ENCODE measurements around the gene RPAP2.
A peak's percentile ranks its signal among the peaks of the same experiment; 100 is the strongest.
"Not testable (repeated sequence)": the region's sequence is repeated elsewhere in the genome, so short reads cannot be mapped to it uniquely, and the experiment has no call there.

The RPAP2 gene

DNA sequence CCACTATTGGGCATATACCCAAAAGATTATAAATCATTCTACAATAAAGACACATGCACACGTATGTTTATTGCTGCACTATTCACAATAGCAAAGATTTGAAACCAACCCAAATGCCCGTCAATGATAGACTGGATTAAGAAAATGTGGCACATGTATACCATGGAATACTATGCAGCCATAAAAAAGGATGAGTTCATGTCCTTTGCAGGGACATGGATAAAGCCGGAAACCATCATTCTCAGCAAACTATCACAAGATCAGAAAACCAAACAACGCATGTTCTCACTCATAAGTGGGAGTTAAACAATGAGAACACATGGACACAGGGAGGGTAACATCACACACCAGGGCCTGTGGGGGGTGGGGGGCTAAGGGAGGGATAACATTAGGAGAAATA is 95.1 kb downstream of the RPAP2 start:
- not testable (repeated sequence) for H3K4me3 Mint-ChIP-seq; H3K27me3 Mint-ChIP-seq; H3K27ac Mint-ChIP-seq; H3K9me3 Mint-ChIP-seq (ENCODE audit: low read depth); H3K4me1 Mint-ChIP-seq (ENCODE audit: low read depth)
- H3K36me3 Mint-ChIP-seq = peaks cover 25% of the 10 kb centered on the region

DNA sequence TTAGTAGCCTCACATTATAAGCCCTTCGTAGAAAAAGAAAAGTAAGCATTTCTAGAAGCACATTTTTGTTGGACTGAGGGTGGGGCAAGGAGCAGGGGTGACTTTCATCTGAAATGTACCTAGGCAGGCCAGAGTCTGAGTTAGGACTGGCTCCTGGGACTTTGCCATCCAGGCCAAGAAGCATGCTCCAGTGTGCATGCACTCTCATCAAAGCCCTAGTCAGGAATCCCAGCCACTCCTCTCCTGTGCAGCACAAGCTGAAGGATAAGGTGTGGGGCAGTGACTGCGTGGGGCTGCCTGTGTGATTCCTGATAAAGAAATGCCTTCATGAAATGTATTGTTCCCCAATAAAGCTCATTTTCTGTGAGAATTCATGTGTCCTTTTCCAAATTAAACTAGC is 99.7 kb downstream of the RPAP2 start:
- Mint-ChIP-seq H3K27ac (no peak overlapping the region), H3K4me3 (no peak overlapping the region), H3K4me1 (ENCODE audit: low read depth) (no peaks in the 10 kb centered on the region), H3K9me3 (ENCODE audit: low read depth) (peaks cover 7% of the 10 kb centered on the region), H3K36me3 (peaks cover 9% of the 10 kb centered on the region), H3K27me3 (no peaks in the 10 kb centered on the region)

DNA sequence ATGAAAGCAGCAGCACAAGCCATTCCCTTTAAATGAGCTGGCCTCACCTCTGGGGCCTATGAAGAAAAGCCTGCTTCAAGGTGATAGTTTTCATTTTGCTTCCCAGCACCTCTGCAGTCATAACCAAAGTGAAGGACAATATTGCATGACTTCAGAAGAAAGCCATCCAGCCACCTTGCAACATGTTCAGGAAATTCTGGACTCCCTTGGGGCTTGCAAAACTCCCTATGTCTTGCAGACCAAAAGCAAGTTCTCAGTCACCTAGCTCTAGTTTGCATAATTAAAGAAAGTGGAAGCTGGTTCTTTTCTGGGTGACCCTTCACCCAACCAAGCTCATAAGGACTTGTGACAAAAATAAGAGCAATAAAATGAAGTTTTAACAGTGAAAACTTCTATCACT is 100.2 kb downstream of the RPAP2 start:
- Mint-ChIP-seq H3K9me3 (ENCODE audit: low read depth) (peaks cover 9% of the 10 kb centered on the region), H3K27me3 (no peaks in the 10 kb centered on the region), H3K4me1 (ENCODE audit: low read depth) (no peaks in the 10 kb centered on the region), H3K4me3 (no peak overlapping the region), H3K36me3 (peaks cover 9% of the 10 kb centered on the region), H3K27ac (no peak overlapping the region)

DNA sequence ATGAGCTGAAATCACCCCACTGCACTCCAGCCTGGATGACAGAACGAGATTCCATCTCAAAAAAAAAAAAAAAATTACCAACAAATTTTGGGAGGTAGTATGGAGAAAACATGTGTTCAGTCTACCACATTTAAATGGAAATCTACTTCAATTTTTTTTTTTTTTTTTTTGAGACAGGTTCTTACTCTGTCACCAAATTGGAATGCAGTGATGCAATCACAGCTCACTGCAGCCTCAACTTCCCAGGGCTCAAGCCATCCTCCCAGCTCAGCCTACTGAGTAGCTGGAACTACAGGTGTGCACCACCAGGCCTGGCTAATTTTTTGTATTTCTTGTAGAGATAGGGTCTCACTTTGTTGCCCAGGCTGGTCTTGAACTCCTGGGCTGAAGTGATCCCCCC is 105.8 kb downstream of the RPAP2 start:
- Mint-ChIP-seq H3K27ac (no peak overlapping the region), H3K36me3 (peaks cover 11% of the 10 kb centered on the region), H3K4me1 (ENCODE audit: low read depth) (peaks cover 11% of the 10 kb centered on the region), H3K27me3 (no peaks in the 10 kb centered on the region), H3K4me3 (no peak overlapping the region), H3K9me3 (ENCODE audit: low read depth) (peaks cover 4% of the 10 kb centered on the region)

DNA sequence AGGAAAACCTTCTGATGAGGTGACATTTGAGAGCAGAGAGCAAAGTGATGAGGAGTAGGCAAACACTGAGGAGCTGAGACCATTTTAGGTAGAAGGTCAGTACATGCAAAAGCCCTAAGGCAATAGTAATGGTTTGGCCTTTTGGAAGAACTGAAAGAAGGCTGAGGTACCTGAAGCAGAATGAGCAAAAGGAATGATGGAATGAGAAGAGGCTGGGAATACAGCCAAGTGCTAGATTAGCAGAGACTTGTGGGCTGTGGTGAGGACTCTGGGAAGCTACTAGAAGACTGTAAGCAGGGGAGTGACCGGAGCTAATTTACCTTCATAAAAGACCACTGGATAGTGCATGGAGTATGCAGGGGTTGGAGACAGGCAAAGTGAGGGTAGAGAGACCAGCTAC is 110.0 kb downstream of the RPAP2 start:
- H3K27me3 Mint-ChIP-seq = no peaks in the 10 kb centered on the region
- H3K9me3 Mint-ChIP-seq (ENCODE audit: low read depth) = peaks cover 4% of the 10 kb centered on the region
- H3K4me1 Mint-ChIP-seq (ENCODE audit: low read depth) = peaks cover 37% of the 10 kb centered on the region
- no peak overlapping the region for H3K27ac Mint-ChIP-seq
- no peak overlapping the region for H3K4me3 Mint-ChIP-seq
- peaks cover 8% of the 10 kb centered on the region for H3K36me3 Mint-ChIP-seq

DNA sequence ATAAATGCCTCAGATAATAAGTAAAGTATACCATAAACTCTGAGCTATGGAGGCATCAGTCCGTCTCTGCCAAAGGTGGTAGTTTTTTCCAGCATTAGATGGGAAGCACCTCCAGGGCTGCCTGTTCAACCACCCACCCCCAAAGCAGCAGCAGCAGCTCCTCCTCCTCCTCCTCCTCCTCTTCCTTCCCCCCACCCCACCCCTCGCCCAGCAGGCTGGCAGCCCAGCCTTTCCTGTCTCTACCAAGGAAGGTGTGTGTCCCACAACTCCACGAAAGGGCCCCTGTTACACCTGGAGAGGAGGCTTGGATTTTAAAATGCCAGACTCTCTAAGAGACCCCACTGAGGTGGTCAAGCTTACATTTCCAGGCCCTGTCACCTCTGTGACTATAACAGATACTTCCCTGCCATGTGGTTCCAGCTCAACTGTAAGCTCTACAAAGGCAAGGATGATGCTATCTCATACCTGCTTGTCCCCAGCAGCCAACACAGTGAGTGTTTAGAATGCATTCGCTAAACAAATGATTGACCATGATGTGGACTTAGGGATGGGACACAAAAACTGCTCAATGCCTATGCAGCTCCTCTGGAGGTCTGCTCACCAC is 111.2 kb downstream of the RPAP2 start:
- Mint-ChIP-seq H3K27ac (no peak overlapping the region), H3K36me3 (peaks cover 4% of the 10 kb centered on the region), H3K4me1 (ENCODE audit: low read depth) (peaks cover 37% of the 10 kb centered on the region), H3K4me3 (no peak overlapping the region), H3K9me3 (ENCODE audit: low read depth) (no peaks in the 10 kb centered on the region), H3K27me3 (no peaks in the 10 kb centered on the region)

DNA sequence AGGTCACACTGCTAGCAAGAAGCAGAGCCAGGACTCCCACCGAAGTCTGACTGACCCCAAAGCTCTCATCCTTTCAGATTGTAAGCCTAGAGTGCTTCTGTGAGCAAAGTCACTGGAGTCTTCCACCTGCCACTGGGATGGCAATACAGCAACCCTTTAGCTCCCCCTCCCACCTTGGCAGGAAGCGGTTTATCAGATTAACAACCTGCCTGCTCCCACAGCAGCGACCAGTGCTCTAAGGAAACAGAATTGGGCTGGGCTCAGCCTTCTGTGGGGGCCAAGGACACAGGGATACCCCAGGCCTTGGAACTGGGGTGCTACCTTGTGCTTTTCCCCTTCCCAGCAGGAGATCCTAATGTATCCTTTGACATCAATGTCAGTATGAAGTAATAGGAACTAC is 111.8 kb downstream of the RPAP2 start:
- Mint-ChIP-seq H3K4me1 (ENCODE audit: low read depth) (peaks cover 37% of the 10 kb centered on the region), H3K27ac (no peak overlapping the region), H3K27me3 (no peaks in the 10 kb centered on the region), H3K9me3 (ENCODE audit: low read depth) (no peaks in the 10 kb centered on the region), H3K36me3 (peaks cover under 1% of the 10 kb centered on the region), H3K4me3 (peak overlapping the region; percentile 28)

DNA sequence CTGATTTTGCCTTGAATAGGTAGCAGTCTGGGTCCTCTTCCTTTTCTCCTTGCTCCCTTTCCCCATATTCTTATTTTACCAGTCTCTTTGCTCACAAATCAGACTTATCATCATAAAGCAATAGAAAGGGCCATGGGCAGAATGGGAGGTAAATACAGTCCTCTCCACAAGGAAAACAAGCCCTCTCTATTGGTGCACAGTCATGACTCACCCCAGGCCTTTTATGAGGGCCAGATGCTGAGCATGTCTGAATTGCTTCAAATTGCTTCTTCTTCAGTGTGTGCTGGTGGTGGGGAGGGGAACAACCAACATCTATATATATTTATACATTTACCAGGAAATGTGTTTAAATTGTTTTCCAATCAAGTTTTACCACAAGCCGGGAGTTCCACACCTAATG is 112.7 kb downstream of the RPAP2 start:
- H3K4me1 Mint-ChIP-seq (ENCODE audit: low read depth) = peaks cover 37% of the 10 kb centered on the region
- H3K4me3 Mint-ChIP-seq = no peak overlapping the region
- H3K9me3 Mint-ChIP-seq (ENCODE audit: low read depth) = no peaks in the 10 kb centered on the region
- H3K36me3 Mint-ChIP-seq = no peaks in the 10 kb centered on the region
- no peak overlapping the region for H3K27ac Mint-ChIP-seq
- no peaks in the 10 kb centered on the region for H3K27me3 Mint-ChIP-seq

DNA sequence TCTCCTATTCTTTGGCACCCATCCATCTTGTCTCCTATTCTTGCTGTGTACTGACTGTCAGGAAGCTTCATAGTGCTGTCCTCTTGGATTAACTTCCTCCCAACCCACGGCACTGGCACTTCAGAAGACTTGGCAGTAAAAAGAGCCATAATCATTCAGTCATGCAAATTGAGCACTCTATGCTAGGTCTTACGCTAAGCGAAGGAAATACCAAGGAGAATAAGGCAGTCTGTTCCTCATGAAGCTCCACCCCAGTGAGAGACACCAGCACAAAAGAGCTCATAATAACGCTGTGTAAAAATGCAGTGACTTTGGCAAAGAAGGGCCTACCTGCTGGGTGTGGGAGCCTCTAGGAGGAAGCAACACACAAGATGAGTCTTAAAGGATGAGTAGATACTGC is 120.8 kb downstream of the RPAP2 start:
- Mint-ChIP-seq H3K27ac (no peak overlapping the region), H3K9me3 (ENCODE audit: low read depth) (no peaks in the 10 kb centered on the region), H3K4me3 (no peak overlapping the region), H3K36me3 (no peaks in the 10 kb centered on the region), H3K27me3 (no peaks in the 10 kb centered on the region), H3K4me1 (ENCODE audit: low read depth) (no peaks in the 10 kb centered on the region)

DNA sequence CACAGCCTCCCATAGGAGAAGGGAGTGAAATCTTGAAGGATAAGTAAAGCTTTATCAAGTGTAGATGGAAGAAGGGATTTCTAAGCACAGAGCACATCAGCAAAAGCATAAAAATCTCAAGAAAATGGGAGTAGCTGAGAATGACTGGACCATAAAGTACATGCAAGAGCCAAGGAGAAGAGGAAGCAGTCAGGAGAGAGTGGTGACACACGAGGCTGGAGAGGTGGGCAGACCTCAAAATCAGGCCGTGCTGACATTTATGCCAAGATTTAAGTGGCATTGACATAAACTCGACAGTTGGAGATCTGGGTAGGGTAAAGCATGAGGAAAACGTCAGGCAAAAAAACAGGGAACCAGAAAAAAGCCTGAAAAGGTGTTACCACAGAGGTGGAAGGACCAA is 125.5 kb downstream of the RPAP2 start:
- no peaks in the 10 kb centered on the region for H3K4me1 Mint-ChIP-seq (ENCODE audit: low read depth)
- no peaks in the 10 kb centered on the region for H3K27me3 Mint-ChIP-seq
- H3K9me3 Mint-ChIP-seq (ENCODE audit: low read depth) = no peaks in the 10 kb centered on the region
- no peak overlapping the region for H3K4me3 Mint-ChIP-seq
- H3K27ac Mint-ChIP-seq = no peak overlapping the region
- H3K36me3 Mint-ChIP-seq = no peaks in the 10 kb centered on the region

DNA sequence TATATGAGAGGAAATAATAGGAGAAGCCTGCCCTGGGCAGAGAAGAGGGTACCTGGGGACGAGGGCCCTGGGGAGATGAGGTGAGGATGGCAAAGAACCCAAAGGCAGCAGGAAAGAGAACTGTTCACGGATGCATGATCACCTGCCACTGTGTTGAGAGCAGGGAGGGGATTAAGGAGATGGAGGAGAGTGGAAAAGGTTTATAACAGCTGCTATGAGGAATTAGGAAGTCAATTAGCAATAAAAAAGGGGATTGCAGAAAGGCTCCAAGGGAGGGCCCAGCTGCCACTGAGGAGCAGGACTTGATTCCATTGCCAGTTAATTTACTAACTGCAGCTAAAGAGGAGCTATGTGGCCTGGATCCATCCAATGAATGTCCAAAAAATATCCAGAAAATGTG is 126.8 kb downstream of the RPAP2 start:
- H3K27ac Mint-ChIP-seq = no peak overlapping the region
- H3K9me3 Mint-ChIP-seq (ENCODE audit: low read depth) = no peaks in the 10 kb centered on the region
- H3K27me3 Mint-ChIP-seq = no peaks in the 10 kb centered on the region
- no peaks in the 10 kb centered on the region for H3K4me1 Mint-ChIP-seq (ENCODE audit: low read depth)
- H3K36me3 Mint-ChIP-seq = no peaks in the 10 kb centered on the region
- H3K4me3 Mint-ChIP-seq = no peak overlapping the region

DNA sequence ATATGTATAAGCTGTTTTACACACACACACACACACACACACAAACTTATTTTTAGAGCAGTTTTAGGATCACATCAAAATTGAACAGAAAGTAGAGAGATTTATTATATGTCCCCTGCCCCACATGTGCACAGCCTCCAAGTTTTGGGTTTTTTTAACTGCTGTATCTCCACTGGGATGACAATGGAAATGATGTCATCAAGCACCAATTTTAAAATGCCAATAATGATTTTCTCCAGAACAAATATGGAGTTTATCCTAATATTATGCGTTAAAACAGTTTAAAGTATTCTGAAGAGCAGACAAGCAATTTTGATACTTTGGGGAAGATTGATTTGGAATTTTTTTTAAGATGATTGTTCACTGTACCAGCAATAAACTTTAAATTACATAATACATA is 131.2 kb downstream of the RPAP2 start:
- Mint-ChIP-seq H3K4me1 (ENCODE audit: low read depth) (no peaks in the 10 kb centered on the region), H3K27me3 (no peaks in the 10 kb centered on the region), H3K9me3 (ENCODE audit: low read depth) (no peaks in the 10 kb centered on the region), H3K27ac (no peak overlapping the region), H3K36me3 (no peaks in the 10 kb centered on the region), H3K4me3 (no peak overlapping the region)

DNA sequence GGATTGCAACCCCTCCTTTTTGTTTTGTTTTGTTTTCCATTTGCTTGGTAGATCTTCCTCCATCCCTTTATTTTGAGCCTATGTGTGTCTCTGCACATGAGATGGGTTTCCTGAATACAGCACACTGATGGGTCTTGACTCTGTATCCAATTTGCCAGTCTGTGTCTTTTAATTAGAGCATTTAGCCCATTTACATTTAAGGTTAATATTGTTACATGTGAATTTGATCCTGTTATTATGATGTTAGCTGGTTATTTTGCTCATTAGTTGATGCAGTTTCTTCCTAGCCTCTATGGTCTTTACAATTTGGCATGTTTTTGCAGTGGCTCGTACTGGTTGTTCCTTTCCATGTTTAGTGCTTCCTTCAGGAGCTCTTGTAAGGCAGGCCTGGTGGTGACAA is 135.7 kb downstream of the RPAP2 start:
- H3K4me3 Mint-ChIP-seq; H3K36me3 Mint-ChIP-seq; H3K27me3 Mint-ChIP-seq; H3K4me1 Mint-ChIP-seq (ENCODE audit: low read depth); H3K9me3 Mint-ChIP-seq (ENCODE audit: low read depth); H3K27ac Mint-ChIP-seq: not testable (repeated sequence)

DNA sequence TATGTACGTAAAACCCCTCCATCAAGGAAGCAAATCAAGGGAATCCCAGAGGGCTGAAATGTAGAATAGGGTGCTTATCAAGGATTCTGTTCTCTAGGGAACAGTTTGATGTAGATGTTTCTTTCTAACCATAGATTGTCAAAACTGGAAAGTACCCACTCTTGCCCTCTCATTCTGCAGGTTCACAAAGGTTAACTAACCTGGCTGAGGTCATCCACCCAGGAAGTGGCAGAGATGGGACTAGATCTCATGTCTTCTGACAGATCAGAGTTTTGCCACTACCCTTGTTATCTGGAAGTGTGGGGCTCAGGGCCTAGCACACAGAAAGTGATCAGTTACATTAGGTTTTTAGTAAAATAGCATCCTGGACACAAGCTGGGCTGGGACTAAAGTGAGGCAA is 140.4 kb downstream of the RPAP2 start:
- Mint-ChIP-seq H3K36me3 (no peaks in the 10 kb centered on the region), H3K27ac (no peak overlapping the region), H3K9me3 (ENCODE audit: low read depth) (peaks cover 4% of the 10 kb centered on the region), H3K4me1 (ENCODE audit: low read depth) (peaks cover 10% of the 10 kb centered on the region), H3K4me3 (no peak overlapping the region), H3K27me3 (no peaks in the 10 kb centered on the region)

DNA sequence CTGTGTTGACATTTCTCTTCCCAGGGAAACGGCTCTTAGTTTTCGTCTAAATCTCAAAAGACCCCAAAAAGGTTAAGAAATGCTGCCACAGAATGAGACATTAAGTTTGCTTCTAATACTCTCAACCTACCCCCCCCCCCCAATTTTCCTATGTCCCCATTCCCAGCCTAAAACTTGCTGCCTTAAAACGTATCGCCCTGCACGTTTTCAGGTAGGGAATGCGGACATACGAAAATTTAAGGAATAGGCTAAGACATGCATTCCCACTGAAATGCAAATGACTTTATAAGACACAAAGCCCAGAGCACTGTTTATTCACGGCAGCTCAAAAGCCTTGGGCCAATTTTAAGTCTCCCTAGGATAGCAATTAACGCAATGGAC is 142.4 kb downstream of the RPAP2 start:
- H3K27me3 Mint-ChIP-seq = no peaks in the 10 kb centered on the region
- no peaks in the 10 kb centered on the region for H3K9me3 Mint-ChIP-seq (ENCODE audit: low read depth)
- peaks cover 12% of the 10 kb centered on the region for H3K4me1 Mint-ChIP-seq (ENCODE audit: low read depth)
- H3K36me3 Mint-ChIP-seq = no peaks in the 10 kb centered on the region
- H3K27ac Mint-ChIP-seq = no peak overlapping the region
- H3K4me3 Mint-ChIP-seq = no peak overlapping the region

DNA sequence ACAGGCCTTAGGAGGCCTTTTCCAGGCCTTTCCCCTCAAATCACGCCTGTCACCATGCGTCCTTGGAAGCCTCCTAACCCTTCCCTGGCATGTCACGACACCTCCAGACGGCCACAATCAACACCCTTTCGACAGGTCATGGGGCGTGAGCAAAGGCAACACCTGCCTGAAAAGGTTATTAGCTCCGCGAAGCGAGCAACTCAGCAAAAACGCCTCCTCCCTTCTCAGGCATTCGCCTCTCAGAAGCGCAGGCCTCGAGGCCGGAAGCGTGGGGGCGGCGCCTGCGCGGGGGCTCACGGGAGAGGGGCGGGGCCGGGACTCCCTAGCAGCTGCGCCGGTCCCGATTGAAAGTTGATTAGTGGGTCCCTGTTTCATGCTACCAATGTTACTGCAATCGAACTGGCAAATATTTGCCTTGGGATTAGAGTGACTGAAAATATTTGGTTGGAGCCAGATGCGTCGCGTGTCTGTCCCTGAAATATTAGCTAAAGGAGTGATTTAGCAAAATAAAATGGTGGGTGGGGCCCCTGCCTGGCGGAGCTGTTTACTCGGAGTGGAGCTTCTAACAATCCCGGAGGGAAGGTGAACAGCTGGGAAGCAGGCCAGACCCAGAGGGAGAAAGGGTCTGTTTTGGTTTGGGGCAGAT is 143.0 kb downstream of the RPAP2 start:
- Mint-ChIP-seq H3K27ac (no peak overlapping the region), H3K4me1 (ENCODE audit: low read depth) (peaks cover 16% of the 10 kb centered on the region), H3K4me3 (no peak overlapping the region), H3K27me3 (no peaks in the 10 kb centered on the region), H3K36me3 (no peaks in the 10 kb centered on the region), H3K9me3 (ENCODE audit: low read depth) (no peaks in the 10 kb centered on the region)
